GM15510 (cell line): ENCODE measurements around the gene FRMPD1.

Experiments
- POLR2A ChIP-seq: IDR thresholded peaks from 3 replicates; pipeline ENCODE4 v1.6.1; 2011; ENCODE audit warnings: borderline replicate concordance; ENCODE audit not compliant: insufficient read length; ENCODE audit errors: extremely low read depth

The FRMPD1 gene

GRCh38 chr9:37650873-37651768, at the start of gene FRMPD1:
TSS of gene FRMPD1 (plus strand) at chr9:37650954. CDS start at chr9:37692642, 41,688 bp downstream.
- no peak for TF ChIP-seq POLR2A

GRCh38 chr9:37602817-37603216, 47.9 kb upstream of the FRMPD1 start:
- TF ChIP-seq POLR2A, result no peak

GRCh38 chr9:37604296-37604695, 46.5 kb upstream of the FRMPD1 start:
- TF ChIP-seq POLR2A, result no peak

GRCh38 chr9:37608250-37608649, 42.5 kb upstream of the FRMPD1 start:
- TF ChIP-seq POLR2A, result no peak

GRCh38 chr9:37609735-37610397, 40.9 kb upstream of the FRMPD1 start:
- no peak for TF ChIP-seq POLR2A

GRCh38 chr9:37611014-37611413, 39.7 kb upstream of the FRMPD1 start:
- no peak for TF ChIP-seq POLR2A

- no peak for TF ChIP-seq POLR2A
Observed at GRCh38 chr9:37611961-37612360, 38.8 kb upstream of the FRMPD1 start.

- no peak for TF ChIP-seq POLR2A
Observed at GRCh38 chr9:37617161-37617560, 33.6 kb upstream of the FRMPD1 start.

GRCh38 chr9:37617832-37618231, 32.9 kb upstream of the FRMPD1 start:
- TF ChIP-seq POLR2A, result no peak

- TF ChIP-seq POLR2A, result no peak
Observed at GRCh38 chr9:37618817-37619216, 31.9 kb upstream of the FRMPD1 start.

- no peak for TF ChIP-seq POLR2A
Observed at GRCh38 chr9:37619806-37620205, 30.9 kb upstream of the FRMPD1 start.

- no peak for TF ChIP-seq POLR2A
Observed at GRCh38 chr9:37620396-37620795, 30.4 kb upstream of the FRMPD1 start.

GRCh38 chr9:37621273-37622121, 29.3 kb upstream of the FRMPD1 start:
- TF ChIP-seq POLR2A, result no peak

- TF ChIP-seq POLR2A, result no peak
Observed at GRCh38 chr9:37622462-37622861, 28.3 kb upstream of the FRMPD1 start.

- TF ChIP-seq POLR2A, result no peak
Observed at GRCh38 chr9:37623267-37623666, 27.5 kb upstream of the FRMPD1 start.
